ENCODE data around the gene VGF. TPM values are rescaled to one million over a fixed set of nuclear protein-coding genes. Genes with fewer than 3 reads are reported as not detected.

The VGF gene
- polyA plus RNA-seq, 1 donor: 0.20 TPM

DNA sequence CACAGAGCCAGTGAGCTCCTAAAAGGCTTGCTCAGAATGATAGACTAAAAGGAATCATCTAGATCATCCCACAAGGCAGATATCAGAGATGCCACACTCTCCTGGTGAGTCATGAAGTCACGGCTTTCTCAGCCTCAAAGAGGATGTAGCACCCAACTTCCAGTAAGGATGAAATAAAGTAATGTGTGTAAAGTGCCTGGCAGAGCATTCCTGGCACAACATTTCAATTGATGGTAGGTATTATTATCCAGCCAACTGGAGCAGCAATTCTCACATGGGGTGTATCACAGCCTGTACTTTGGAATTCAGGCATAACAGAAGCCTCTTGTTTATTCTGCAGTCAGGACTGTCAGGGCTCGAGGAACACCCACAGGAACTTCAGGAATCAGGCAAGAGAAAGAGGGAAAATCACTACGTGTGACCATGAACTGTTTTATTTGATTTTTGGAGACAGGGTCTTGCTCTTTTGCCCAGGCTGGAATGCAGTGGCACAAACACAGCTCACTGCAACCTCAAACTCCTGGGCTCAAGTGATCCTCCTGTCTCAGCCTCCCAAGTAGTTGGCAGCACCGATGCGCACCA, 20.0 kb upstream of the VGF start:
- no peak for DNase-seq

DNA sequence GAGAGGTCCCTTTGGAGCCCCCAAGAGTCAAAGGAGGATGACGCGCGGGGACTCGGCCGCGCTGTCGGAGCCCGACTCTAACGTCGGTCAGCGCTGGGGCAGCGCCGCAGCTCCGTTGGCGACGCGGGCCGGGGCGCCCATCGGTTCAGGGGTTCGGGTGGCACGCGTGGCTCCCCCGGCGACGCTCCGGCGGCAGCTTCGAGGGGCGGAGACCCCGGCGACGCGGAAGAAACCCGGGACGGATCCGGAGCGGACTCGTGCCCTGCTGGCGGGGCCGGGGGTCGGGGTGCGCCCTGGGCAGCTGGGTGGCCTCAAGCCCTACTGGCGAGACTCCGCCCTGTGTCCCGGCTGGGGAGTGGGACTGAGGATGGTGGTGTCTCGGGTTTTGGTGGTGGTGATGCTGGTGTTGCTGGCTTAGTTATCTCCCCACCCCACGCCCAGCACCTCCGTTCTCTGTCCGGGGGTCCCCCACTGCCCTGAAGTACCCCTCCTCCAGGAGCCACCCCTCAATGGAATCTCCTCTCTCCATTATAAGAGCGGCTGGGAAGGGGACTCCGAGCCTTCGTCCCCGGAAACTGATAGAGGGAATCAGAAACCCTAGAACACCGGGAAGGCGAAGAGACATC, 14.9 kb upstream of the VGF start, which contains the start of gene NAT16:
Gene NAT16 (minus strand): TSS at position 164 of the 626 bp plus-strand sequence. CDS start 5,486 bp downstream, outside the sequence.
- DNase-seq: no peak

DNA sequence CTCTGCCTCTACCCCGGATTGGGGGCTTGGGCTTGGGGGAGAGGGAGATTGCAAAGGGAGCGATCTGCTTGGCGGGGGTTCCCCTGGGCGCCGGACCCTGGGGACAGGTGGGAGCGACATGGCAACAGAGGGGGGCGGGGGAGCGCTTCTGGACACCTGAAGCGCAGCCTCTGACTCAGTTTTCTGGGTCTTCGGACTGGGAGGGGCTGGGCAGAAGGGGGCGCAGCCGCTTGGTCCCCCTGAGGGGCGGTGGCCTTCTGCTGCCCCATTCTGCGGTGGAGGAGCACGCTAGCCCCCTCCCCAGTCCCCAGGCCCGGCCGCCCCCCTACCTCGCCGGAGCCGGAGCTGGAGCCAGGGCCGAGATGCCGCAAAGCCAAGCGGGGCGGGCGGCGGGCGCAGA, 14.3 kb upstream of the VGF start:
- no peak for DNase-seq

- DNase-seq: no peak
These were observed 13.7 kb upstream of the VGF start for GRCh38 chr7:101179117-101179516.

- no peak for DNase-seq
These were observed 12.3 kb upstream of the VGF start for GRCh38 chr7:101177644-101178043.

DNA sequence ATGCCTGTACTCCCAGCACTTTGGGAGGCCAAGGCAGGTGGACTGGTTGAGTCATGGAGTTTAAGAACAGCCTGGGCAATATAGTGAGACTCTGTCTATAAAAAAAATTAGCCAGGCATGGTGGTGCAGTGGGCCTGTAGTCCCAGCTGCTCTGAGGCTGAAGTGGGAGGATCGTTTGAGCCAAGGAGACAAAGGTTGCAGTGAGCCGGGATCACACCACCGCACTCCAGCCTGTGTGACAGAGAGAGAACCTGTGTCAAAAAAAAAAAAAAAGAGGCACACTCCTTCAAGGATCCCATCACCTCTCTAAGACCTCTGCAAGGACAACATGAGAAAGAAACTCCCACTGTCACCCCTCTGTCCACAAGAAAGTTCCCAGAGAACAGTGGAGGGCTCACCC, 10.3 kb upstream of the VGF start:
- DNase-seq: no peak

GRCh38 chr7:101174322-101174854, 9.0 kb upstream of the VGF start:
- no peak for DNase-seq

DNA sequence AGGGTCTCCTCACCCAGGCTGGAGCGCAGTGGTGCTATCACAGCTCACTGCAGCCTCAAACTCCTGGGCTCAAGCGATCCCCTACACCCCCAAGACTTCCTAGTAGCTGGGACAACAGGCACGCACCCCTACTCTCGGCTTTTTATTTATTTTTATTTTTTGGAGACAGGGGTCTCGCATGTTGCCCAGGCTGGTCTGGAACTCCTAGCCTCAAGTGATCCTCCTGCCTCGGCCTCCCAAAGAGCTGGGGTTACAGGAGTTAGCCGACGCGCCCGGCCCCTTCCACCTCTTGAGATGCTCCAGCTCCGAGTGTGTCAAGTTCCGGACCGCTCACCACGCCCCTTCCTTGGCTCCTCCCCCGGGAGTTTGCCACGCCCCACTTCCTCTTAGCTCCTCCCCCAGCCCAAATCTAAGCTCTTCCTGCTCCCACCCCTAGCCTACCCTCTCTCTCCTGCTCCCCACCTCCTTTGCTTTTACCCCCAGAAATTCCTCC, 8.4 kb upstream of the VGF start:
- no peak for DNase-seq

GRCh38 chr7:101172854-101173751, 7.7 kb upstream of the VGF start:
- DNase-seq: no peak

DNA sequence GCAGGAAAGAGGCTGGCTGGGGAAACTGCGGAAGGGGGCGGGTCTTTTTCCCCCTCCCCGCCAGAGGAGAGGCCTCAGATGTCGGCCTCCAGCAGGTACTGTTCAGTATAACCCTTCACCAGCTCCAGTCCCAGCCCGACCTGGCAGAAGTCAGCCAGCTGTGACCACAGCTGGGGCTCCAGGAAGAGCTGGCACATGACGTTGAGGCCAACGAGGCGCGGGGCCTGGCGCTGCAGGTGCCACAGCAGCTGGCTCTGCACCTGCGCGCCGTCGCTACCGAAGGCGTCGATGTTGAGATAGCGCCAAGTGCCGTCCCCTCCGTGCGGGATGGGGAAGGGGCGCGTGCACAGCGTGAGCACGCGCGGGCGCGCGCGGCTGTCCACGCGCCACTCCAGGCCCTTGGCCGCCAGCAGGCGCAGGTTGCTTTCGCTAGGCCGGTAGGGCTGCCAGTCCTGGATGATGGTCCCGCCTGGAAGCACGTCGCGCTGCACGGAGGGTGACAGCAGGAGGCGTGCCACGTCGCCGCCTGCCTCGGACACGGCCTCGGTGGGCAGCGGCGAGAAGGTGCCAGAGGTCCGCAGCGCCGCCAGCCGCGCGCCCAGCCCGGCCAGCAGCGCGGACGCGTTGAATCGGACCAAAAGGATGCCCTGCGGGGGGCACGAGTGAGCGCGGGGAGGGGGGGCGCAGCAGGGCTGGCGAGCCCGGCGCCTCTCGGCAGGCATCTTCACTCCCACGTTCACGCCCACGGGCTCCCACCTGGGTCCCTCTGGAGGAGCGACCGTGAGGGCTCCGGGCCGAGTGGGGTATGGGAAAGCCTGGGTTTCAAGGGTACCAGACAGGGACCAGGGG, 6.9 kb upstream of the VGF start:
- DNase-seq: no peak

DNA sequence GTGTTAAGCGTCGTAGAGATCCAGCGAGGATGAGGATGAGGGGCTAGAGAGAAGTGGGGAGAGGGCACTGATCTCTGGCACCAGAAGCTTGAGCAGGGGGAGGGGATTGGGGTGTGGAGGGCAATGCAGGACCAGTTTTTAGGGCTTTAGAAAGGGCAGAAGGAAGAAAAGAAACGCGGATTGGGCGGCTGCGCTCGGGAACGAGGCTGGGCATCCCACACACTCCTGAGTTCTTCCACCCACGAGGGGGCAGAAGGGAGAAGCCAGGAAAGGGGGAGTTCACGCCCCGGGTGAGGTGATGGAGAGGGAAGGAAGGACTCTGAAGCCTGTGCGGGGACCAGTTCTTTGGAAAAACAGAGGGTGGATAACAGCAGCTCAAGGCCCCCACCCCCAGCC, 6.1 kb upstream of the VGF start:
- DNase-seq: no peak

DNA sequence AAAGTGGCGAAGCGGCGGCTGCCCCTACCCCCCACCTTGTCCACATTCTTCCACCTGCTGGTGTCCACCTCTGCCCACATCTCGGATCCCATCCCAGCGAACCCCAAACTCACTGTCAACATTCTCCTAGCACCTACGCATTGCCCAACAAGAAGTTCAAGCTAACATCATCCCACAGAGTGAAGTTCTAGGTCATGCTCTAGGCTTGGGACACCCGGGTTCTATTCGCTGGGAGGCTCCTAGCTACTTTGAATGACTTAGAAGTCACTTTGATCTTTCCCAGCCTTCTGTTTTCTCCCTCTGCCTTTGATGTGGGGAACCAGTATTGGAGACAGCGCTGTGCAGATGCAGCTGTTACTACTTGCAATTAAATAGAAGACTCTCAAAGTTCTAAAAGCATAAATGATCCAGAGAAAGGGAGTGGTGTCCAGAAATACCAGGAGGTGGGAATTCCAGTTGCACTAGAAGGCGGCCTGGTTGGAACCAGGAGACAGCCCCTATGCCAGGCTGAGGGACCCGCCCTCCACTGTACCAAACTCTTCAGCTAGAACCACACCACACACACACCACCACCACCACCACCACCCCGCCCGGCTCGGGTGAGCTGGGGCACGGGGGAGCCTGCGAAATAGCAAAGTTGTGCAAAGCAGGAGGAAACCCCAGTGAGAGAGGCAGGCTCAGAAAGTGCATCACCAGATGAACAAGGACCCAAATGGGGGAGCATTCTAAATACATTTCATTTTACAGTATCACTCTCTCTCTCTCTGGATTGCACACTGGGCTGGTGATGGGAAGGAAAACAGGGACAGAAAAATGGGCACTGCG, 5.5 kb upstream of the VGF start:
- DNase-seq: no peak

GRCh38 chr7:101169838-101170551, 4.6 kb upstream of the VGF start:
- no peak for DNase-seq

DNA sequence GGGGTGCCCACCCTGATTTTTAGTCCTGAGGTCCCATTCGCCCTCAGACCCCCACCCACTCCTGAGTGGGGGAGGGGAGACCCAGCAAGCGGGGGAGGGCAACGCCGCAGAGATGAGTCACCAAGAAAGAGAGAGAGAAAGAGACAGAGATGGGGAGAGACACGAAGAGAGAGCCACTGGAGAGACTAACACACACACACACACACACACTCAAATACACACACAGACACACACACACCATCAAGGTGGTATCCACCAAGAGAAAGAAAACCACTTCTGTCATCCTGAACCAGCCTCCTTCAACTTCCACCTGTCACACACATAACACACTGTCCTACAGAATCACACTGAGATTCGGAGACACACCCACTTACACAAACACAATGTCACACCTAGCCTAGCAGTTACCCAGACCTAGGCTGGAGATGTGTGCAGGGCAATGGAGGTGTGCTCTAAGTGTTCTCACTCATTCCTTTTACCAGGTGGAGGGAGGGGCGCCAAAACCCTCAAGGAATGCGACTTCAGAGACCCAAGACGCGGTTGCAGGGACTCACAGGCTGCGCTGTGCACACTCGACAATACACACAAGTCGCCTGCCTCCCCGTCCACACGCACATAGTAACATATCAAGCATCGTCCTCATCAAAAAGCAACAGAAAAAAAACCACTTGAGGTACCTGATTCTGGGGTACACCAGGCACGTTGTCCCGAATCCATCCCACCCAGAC, 3.9 kb upstream of the VGF start:
- DNase-seq: no peak

GRCh38 chr7:101168412-101169049, 3.2 kb upstream of the VGF start:
- no peak for DNase-seq

DNA sequence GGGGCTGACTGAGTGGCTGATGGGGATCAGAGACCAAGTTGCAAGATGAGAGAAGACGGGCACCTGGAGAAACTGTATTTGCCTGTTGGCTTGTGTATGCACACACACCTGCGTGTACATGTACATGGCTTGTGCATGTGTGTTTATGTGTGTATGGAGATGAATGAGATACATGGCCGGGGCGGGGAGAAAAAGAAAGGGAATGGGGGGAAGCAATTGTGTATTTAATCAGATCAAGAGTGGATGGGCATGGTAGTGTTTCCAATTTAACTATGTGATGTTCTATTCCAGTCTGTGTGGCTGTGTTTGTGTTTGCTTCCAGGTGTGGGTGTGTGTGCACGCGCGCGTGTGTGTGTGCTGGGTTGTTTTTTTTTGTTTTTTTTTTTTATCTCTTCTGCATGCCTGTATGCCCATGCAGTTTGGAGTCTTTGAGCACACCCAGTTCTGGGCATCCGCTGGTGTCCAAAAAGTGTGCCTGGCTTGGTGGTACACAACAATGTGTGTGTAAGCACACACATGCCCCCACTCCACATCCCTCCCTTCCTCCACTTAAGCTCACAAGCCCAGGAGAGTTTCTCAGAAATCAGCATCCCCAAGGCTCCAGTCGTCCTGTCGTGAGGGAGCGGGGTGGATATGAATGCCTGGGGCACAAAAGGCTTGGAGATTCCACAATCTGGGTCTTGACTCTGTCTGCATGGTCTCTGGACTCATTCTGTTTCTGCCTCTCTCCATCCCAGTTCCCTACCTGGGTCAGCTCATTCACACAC, 2.5 kb upstream of the VGF start:
- no peak for DNase-seq

DNA sequence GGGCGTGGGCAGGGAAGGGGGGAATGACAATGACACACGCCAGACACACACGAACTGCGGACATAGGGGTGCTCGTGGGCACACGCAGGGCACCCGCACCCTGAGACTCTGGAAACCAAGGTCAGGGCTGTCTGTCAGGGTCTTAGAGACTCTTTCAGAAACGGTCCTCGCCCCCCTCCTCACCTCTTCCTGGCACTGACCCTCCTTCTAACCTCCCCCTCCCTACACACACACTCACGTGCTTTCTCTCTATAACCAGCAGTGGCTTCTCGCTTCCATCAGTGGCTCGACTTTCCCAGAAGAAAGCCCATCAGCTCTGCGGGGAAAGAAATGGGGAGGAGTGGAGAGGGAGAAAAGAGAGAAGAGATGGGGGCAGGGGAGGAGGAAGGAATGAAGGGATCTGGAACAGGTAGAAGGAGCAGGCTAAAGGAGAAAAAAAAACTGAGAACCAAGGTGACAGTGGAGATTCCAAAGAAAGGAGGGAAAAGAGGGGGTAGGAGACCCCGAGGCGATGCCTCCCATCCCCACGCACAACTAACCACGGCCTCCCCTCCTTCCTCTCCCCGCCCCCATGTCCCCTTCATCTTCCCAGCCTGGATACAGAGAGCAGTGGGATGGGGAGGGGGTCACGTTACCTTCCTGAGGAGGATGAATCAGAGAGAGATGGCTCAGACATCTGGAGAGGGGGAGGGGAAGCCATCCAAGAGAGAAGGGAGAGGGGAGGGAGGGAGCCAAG, 1.7 kb upstream of the VGF start:
- no peak for DNase-seq

DNA sequence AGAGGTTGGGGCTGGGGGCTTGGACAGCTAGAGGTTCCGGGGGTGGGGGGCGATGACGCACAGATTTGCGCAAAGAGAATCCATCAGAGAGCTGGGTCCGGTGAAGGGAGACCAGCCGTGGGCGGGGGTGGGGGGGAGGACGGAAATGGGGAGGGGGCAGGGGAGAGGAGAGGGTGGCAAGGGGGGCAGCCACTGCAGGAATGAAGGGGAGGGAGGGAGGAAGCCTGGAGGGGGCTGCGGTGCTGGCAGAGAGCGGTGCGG, 1.2 kb upstream of the VGF start:
- no peak for DNase-seq
